ACHN (cell line): ENCODE results near the gene SYT13.

Experiments
- DNase-seq: peaks from one replicate; pipeline ENCODE4 v3.0.0-alpha.2; 2015
- in situ Hi-C: cut with HindIII; loops from 2 replicates; pipeline ENCODE4 v1.10.0; 2017; ENCODE audit warnings: low sequenced_read_pairs, low pct_ligation_motif_present, low pct_unique_long_range_greater_than_20kb

The SYT13 gene

DNA sequence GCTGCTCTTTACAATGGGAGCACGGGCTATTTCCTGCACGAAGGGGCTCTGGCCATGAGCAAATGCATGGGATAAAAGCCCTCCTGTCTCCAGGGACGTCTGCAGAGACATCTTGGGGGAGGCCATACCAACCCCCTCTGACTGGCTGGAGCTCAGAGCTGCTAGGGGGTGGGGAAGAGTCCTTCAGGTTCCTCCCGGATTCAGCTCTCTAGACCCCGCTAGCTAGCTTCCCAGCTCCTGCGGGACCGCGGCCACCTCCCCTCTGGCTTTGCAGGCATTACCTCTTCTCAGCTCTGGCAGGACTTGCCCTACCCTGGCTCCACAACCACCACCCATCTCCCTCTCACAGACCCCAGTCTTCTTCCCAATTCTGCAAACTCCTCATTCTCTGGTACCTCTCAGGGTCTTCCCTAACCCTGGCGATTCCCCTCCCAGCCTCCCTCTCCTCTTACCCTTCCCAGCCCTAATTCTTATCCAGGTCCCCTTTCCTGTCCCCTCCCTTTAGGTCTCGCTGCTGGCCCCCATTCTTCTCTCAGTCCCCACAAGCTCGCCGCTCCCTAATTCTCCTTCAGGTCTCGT, 802 bp downstream of the SYT13 start:
- in situ Hi-C loops = no loop called here
- DNase-seq = no peak

GRCh38 chr11:45282081-45282480, 4.1 kb downstream of the SYT13 start:
- DNase-seq = no peak
- in situ Hi-C loops = no loop called here

GRCh38 chr11:45280449-45280848, 5.7 kb downstream of the SYT13 start:
- DNase-seq = no peak
- in situ Hi-C loops = no loop called here

DNA sequence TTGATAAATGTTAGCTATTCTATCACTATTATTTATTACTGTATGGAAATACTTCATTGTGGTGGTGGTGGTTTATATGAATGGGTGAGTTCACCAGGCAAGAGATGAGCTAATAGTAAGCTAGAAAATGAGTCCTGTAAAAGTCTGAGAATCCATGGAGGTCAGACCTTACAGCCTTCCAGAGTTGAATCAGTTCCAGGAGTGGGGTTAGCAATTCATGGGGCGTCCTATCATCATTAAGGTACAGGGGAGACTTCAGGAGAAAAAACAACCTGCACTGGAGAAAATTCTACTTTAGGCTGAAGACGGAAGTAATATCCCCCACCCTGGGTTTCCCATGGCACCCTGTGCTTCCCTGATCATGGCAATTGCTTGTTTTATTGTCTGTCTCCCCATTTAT, 6.5 kb downstream of the SYT13 start:
- no peak for DNase-seq
- in situ Hi-C loops = no loop called here

DNA sequence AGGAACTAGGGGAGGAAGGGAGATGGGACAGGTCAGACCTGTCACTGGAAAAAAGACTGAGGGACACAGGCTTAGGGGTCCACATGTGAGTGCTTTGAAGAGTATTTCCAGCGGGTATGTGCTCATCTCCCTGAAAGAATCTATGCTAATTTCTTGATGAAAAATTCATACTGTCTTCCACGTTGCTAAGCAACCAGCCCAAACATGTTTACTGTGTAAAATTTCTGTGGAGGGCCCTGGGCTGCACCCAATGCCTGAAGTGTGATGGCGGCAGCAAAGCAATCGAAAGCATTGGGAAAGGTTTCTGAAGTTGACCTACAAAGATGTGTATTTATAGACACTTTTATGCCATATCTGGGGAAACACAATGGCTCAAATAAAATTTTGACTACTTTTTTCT, 7.4 kb downstream of the SYT13 start:
- DNase-seq = no peak
- in situ Hi-C loops = no loop called here

- in situ Hi-C loops = no loop called here
- DNase-seq = no peak
Measured at GRCh38 chr11:45275828-45276227, 10.3 kb downstream of the SYT13 start.

GRCh38 chr11:45274206-45274605, 11.9 kb downstream of the SYT13 start:
- in situ Hi-C loops = no loop called here
- no peak for DNase-seq

DNA sequence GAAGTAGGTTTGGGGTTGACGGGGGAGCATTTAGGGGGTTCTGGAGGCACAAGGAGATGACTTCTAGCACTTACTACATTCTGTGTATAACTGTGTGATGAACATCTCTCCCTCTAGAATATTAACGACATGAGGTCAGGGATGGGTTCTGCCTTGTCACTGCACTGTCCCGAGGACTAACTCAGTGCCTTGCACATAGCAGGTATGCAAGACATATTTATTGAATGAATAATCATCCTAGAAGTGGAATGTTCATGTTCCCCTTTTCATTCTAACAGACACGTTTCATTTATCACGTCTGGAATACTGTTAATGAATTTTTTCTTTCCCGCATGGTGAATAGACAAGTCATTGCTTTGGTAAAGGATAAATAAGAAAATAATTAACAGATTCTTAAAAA, 12.6 kb downstream of the SYT13 start:
- in situ Hi-C loops = no loop called here
- no peak for DNase-seq

GRCh38 chr11:45272701-45273100, 13.4 kb downstream of the SYT13 start:
- in situ Hi-C loops = no loop called here

DNA sequence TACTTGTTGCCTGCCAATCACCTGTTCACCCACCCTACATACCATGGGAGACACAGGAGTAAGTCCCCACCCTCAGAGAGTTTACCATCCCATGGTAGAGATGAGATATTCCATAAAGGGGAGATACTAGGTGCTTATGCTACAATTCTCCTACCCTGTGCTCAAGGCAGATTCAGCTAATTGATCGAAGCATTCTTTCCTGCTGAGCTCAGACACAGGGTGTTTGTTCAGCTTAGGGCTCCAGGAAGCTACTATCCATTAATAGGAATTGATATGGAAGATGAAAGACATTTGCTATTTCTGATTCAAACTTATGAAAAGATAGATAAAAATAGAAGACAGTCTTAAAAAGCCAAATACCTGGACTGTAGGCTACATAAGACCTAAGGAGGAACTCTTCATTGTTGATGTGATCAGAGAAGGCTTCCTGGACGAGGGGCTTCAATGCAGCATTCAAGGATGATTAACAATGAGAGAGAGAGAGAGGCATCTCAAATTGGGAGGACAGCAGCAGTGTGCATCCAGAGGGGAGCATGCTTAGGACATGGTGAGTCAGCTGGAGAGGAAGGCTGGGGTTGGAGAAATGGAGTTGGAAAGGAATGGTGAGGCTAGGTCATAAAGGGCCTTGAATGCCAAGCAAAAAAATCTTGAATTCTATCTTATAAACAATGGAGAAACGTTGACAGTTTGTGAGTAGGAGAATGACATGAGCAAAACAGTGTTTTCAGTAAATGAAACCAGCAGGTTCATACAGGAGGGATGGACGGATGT, 15.0 kb downstream of the SYT13 start:
- in situ Hi-C loops = no loop called here

More at GRCh38 chr11:45272701-45273100, 13.4 kb downstream of the SYT13 start:
- DNase-seq = no peak

DNA sequence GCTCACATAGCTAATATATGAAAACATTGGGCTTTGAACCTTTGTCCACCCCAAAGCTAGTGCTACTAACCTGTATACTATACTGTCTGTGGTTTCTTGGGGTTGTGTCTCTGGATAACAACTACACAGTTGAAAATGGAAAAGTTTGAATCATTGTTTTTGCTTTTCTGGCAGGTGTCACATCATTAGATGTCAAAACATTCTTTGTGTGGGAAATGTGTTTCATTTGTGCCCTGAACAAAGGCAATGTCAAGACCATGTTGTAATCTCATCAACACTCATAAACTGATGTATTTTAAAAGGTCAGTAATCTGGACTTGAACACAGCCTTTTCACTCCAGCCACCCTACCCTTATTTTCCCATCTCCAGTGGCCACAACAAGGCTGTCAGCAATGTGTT, 16.5 kb downstream of the SYT13 start:
- no peak for DNase-seq
- in situ Hi-C loops = no loop called here

More for the DNA sequence above, 15.0 kb downstream of the SYT13 start:
- no peak for DNase-seq

- DNase-seq = peak; percentile 51
- in situ Hi-C loops = no loop called here
Measured at GRCh38 chr11:45267652-45268299, 18.4 kb downstream of the SYT13 start.

- in situ Hi-C loops = no loop called here
- peak; percentile 12 for DNase-seq
Measured at GRCh38 chr11:45267052-45267451, 19.1 kb downstream of the SYT13 start.

DNA sequence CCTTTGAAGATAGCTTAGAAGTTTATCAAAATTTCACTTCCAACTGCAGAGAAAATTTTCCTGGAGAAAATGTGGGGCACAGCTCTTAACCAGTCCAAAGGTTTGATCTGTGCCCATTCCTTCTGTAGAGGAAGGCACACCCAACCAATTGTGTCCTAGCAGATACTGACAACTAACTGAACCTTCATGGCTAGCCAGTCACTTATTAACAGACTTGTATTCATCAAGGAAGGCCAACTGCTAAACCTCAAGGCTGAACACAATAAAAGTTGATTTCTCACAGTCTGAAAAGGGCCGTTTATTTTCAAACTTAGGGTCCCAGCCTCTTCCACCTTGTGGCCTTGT, 19.5 kb downstream of the SYT13 start:
- in situ Hi-C loops = no loop called here
- DNase-seq = peak; percentile 7

GRCh38 chr11:45265969-45266675, 20.0 kb downstream of the SYT13 start:
- in situ Hi-C loops = no loop called here
- no peak for DNase-seq

- DNase-seq = peak; percentile 61
- in situ Hi-C loops = no loop called here
Measured at GRCh38 chr11:45264839-45265515, 21.2 kb downstream of the SYT13 start.

GRCh38 chr11:45263773-45264172, 22.4 kb downstream of the SYT13 start:
- DNase-seq = no peak
- in situ Hi-C loops = no loop called here

GRCh38 chr11:45262900-45263299, 23.2 kb downstream of the SYT13 start:
- in situ Hi-C loops = no loop called here

DNA sequence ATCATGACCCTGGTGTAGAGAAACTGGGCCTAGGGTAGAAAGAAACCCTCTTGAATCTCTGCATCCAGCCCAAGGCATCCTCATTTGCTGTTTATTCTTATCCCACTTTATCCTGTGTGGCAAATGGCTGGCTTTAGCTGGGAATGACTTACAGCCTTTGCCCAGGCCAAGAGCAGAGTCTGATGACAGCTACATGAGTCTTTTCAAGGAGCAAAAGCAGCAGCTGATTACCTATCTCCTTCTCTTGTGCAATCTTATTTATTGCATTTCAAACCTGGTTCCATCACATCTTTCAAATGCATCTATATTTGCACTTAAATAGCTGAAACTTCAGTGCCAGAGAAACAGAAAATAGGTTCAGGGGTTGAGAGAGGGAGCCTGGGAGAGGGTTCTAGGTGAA, 26.1 kb downstream of the SYT13 start:
- in situ Hi-C loops = no loop called here

More at GRCh38 chr11:45262900-45263299, 23.2 kb downstream of the SYT13 start:
- no peak for DNase-seq

More for the DNA sequence above, 26.1 kb downstream of the SYT13 start:
- peak; percentile 4 for DNase-seq
